ENCODE results near the gene KCNG2.
"Not testable (repeated sequence)": the region's sequence is repeated elsewhere in the genome, so short reads cannot be mapped to it uniquely, and the experiment has no call there.

Gene KCNG2

DNA sequence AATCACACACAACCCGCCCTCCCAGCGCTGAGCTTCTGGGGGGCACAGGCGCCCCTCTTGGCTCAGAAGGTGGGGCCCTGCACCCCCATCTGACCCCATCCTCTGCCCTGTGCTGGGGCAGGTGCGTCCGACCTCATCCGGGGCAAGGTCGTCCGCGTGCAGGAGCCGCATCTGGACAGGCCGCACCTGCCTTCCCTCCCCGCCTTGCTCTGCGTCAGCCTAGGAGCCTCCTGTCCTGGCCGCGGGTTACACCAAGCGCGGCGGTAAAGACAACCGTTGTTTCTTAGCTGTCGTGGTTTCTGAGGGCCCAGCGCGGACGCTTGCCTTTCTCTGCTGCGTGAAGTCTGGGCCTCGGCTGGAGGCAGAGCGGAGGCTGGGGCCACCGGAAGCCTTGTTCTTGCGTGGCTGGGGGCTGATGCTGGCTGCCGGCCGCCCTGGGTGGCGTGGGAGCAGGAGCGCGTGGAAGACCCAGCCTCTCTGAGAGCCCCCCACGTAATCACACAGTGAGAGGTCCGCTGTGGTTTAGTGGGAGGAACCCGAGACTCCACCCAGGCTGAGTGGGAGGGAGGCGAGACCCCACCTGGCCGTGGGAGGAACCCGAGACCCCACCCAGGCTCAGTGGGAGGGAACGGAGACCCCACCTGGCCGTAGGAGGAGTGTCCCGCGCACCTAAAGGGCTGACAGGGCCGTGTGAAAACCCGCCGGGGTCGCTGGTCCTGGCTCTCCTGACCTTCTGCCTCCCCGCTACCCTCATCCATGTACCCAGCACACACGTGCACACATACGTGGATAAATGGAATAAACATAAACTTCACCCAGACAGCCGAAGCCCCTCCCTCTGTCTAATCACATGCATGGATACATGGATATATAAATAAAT, 51.8 kb downstream of the KCNG2 start:
- no peak for DNase-seq (ENCODE audit: low read depth in 1 of 2, low spot score in 1 of 2)

DNA sequence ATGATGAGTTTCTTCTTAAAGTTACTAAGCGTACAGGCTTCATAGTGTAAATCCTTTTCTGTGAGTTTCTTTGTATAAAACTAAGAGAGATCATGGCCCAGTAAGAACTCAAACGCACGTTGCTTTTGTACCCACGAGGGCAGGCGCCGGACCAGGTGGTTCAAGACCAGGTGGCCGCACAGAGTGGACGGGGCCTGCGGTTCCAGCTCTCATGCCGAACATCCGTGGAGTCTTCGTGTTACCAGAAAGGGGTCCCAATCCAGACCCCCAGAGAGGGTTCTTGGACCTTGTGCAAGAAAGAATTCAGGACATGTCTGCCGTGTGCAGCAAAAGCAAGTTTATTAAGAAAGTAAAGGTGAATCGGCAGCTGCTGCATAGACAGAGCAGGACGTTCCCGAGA, 53.0 kb downstream of the KCNG2 start:
- DNase-seq (ENCODE audit: low read depth in 1 of 2, low spot score in 1 of 2), result no peak

DNA sequence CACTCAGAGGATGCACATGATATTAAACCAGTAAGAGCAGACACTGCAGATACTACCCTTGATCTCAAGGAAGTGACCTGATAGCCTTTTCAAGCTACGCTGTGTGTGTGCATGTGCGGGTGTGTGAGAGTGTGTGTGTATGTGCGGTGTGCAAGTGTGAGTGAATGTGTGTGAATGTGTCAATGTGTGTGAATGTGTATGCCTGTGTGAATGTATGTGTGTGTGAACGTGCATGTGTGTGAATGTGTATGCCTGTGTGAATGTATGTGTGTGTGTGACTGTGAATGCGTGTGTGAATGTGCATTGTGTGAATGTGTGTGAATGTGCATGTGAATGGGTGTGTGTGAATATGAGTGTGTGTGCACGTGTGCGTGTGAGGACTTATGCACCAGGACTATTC, 53.8 kb downstream of the KCNG2 start:
- no peak for DNase-seq (ENCODE audit: low read depth in 1 of 2, low spot score in 1 of 2)

DNA sequence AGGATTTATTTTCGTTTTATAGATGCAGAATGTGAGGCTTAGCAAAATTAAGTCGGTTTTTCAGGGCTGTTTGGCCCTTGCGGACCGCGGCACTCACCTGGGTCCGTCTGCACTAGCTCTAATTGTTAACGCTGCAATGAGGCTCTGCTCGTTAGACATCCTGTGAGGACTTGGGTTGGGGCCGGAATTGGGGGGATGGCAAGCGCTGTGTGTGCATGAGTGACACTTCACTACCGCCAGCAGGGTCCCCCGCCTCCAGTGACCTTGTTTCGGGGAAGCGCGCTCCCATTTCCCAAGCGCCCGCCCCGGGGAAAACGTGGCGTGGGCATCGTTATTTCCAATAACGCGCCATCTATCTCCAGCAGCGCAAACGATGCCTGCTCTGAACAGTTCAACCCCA, 54.2 kb downstream of the KCNG2 start:
- no peak for DNase-seq (ENCODE audit: low read depth in 1 of 2, low spot score in 1 of 2)

DNA sequence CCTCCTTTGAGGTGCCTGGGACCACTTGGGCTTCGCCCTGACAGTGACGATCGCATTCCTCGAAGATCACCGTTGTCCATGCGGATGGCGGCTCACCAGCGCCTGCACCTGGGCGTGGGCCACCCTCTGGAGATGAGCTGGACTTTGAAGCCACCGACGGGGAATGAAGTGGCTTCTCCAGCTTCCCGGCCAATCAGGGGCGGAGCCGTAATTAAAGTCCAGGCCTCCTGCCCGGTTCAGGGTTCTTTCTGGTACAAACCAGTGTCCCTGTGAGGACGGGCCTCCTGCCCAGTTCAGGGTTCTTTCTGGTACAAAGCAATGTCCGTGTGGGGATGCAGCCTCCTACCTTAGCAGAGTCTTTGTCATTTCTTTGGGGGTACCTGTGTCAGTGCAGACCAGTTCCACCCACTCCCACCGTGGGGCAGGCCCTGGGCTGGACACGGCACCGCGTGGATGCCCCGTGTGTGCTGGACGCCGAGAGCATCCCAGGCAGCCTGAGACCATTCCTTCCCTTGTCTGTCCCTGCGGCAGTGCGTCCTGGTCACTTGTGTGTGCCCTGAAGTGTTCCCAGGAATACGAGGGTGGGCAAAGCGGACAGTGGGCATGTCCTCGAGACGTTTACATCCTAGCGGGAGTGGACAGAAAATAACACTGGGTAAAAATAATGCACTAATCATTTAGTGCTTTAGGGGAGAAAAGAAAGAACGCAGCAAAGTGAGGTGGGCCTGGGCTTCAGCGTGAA, 55.0 kb downstream of the KCNG2 start:
- DNase-seq (ENCODE audit: low read depth in 1 of 2, low spot score in 1 of 2), result no peak

DNA sequence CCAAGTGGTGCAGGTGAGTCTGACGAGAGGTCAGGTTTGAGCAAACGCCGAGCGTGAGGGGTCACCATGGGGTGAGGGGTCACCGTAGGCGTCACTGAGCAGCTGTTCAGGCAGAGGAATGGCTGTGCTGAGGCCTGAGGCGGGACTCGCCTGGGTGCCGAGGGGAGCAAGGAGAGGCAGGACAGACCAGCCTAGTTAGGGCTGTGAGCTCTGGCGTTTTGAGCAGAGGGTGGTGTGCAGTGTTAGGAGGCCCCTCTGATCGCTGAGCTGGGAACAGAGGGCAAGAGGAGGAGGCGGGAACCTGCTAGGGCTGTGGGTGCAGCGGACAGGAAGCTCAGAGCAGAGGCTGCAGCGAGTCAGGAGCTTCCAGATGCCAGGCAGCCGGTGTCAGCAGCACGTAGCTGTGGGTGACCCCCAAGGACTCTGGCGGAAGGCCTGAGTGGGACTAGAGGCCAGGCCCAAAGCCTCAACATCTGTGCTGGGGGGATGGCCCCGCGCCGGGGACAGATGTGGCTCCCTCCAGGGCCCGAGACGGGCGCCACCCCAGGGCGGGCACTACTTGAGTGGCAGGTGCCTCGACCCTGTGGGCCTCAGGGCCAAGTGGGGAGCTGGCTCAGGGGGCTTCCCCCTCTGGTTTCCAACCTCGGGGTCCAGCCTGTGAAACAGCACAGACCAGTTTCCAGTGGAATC, 55.7 kb downstream of the KCNG2 start:
- DNase-seq (ENCODE audit: low read depth in 1 of 2, low spot score in 1 of 2), result no peak

DNA sequence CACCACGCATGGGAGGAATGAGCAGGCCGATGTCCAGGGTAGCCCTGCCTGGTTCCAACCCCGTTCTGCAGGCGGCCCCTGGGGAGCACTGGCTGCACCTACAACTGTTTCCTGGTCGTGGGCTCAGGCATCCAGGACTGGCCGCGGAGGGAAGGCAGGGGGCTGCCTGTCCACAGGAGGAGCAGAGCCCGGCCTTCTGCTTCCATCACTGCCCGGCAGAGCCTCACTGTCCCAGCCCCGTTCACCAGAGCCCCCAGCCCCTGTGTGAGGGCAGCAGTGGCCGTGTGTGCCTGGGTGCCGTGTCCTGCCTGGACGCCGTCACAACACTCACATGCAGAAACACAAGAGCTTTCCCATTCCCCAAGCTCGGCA, 56.2 kb downstream of the KCNG2 start:
- DNase-seq (ENCODE audit: low read depth in 1 of 2, low spot score in 1 of 2), result no peak

GRCh38 chr18:79855147-79855933, 57.6 kb downstream of the KCNG2 start:
- DNase-seq (ENCODE audit: low read depth in 1 of 2, low spot score in 1 of 2), result no peak

GRCh38 chr18:79856119-79857007, 58.6 kb downstream of the KCNG2 start:
- no peak for DNase-seq (ENCODE audit: low read depth in 1 of 2, low spot score in 1 of 2)

- no peak for DNase-seq (ENCODE audit: low read depth in 1 of 2, low spot score in 1 of 2)
Observed at GRCh38 chr18:79857082-79857671, 59.4 kb downstream of the KCNG2 start.

DNA sequence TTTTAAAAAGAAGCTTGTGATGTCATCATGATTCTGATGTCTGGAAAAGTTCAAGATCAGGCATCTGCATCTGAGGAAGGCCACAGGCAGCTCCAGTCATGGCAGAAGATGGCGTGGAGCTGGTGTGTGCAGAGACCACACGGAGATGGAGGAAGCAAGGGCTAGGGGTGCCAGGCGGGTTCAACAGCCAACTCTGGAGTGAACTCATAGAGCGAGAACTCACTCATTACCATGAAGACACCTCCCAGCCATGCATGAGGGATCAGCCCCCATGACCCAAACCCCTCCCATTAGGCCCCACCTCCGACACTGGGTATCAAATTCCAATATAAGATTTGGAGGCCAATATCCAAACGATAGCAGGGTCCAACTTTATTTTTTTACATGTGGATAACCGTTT, 61.6 kb downstream of the KCNG2 start:
- DNase-seq (ENCODE audit: low read depth in 1 of 2, low spot score in 1 of 2), result no peak

GRCh38 chr18:79861687-79862086, 63.9 kb downstream of the KCNG2 start:
- no peak for DNase-seq (ENCODE audit: low read depth in 1 of 2, low spot score in 1 of 2)

DNA sequence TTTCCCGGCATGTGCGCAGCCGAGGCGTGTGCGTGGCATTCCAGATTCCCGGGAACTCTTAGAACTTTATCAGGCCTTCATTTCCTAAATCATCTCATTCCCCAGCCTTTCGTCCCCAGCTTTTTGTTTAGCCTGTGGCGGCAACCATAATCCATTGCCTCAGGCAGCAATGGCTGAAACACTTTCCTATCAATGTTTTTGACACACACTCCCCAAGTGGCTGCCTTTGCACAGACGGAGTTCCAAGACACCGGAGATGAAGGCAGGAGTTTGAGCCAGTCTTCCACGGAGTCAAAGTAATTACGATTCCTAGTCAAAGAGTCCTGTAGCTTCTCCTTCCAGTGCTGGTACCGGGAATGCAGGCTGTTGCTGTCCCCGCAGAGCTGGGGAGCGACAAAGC, 64.8 kb downstream of the KCNG2 start:
- no peak for DNase-seq (ENCODE audit: low read depth in 1 of 2, low spot score in 1 of 2)

- no peak for DNase-seq (ENCODE audit: low read depth in 1 of 2, low spot score in 1 of 2)
Observed at GRCh38 chr18:79863161-79864005, 65.6 kb downstream of the KCNG2 start.

DNA sequence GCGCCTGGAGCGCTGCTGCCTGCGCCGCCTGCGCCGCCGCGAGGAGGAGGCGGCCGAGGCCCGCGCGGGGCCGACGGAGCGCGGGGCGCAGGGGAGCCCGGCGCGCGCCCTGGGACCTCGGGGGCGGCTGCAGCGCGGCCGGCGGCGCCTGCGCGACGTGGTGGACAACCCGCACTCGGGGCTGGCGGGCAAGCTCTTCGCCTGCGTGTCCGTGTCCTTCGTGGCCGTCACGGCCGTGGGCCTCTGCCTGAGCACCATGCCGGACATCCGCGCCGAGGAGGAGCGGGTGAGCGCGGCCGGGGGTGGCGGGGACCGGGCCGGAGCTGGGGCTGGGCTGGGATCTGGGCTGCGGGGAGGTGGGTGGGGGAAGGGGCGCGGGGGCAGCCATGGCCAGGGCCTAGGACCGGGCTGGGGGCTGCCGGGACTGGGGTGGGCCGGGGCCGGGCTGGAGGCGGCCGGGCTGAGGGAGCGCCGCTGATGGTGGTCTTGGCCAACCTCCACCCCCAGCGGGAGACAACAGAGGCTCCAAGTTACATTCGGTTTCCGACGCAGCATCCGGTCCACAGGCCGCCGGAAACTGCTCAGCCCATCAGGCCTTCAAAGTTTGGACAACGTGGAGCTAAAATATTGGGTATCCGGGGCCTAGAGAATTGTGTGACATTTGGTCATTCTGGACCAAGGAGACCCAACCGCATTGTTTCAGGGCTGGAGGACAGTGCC, 66.4 kb downstream of the KCNG2 start:
- no peak for DNase-seq (ENCODE audit: low read depth in 1 of 2, low spot score in 1 of 2)

DNA sequence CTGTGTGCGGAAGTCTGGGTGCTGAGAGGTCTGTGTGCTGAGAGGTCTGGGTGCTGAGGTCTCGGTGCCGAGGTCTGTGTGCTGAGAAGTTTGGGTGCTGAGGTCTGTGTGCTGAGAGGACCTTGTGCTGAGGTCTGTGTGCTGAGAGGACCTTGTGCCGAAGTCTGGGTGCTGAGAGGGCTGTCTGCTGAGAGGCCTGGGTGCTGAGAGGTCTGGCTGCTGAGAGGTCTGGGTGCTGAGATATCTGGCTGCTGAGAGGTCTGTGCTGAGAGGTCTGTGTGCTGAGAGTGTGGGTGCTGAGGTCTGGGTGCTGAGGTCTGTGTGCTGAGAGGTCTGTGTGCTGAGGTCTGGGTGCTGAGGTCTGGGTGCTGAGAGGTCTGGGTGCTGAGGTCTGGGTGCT, 67.2 kb downstream of the KCNG2 start:
- not testable (repeated sequence) for DNase-seq (ENCODE audit: low read depth in 1 of 2, low spot score in 1 of 2)

DNA sequence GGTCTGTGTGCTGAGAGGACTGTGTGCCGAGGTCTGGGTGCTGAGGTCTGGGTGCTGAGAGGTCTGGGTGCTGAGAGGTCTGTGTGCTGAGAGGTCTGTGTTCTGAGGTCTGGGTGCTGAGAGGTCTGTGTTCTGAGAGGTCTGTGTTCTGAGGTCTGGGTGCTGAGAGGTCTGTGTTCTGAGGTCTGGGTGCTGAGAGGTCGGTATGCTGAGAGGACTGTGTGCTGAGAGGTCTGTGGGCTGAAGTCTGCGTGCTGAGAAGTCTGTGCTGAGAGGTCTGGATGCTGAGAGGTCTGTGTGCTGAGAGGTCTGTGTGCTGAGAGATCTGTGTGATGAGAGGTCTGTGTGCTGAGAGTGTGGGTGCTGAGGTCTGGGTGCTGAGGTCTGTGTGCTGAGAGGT, 68.2 kb downstream of the KCNG2 start:
- not testable (repeated sequence) for DNase-seq (ENCODE audit: low read depth in 1 of 2, low spot score in 1 of 2)

GRCh38 chr18:79866889-79867574, 69.3 kb downstream of the KCNG2 start:
- DNase-seq (ENCODE audit: low read depth in 1 of 2, low spot score in 1 of 2), result no peak
